ENCODE measurements around the gene COL26A1.
A peak's percentile ranks its signal among the peaks of the same experiment; 100 is the strongest.

Gene COL26A1

GRCh38 chr7:101373812-101374614, 11.3 kb downstream of the COL26A1 start:
- DNase-seq, result no peak

- DNase-seq, result no peak
Measured at GRCh38 chr7:101374990-101375389, 12.3 kb downstream of the COL26A1 start.

- no peak for DNase-seq
Measured at GRCh38 chr7:101376601-101377000, 13.9 kb downstream of the COL26A1 start.

GRCh38 chr7:101377189-101377736, 14.6 kb downstream of the COL26A1 start:
- no peak for DNase-seq

GRCh38 chr7:101378751-101379174, 16.1 kb downstream of the COL26A1 start:
- DNase-seq, result no peak

GRCh38 chr7:101379302-101379701, 16.6 kb downstream of the COL26A1 start:
- DNase-seq, result no peak

- no peak for DNase-seq
Measured at GRCh38 chr7:101381549-101382111, 19.0 kb downstream of the COL26A1 start.

- DNase-seq, result no peak
Measured at GRCh38 chr7:101382937-101383336, 20.3 kb downstream of the COL26A1 start.

- DNase-seq, result no peak
Measured at GRCh38 chr7:101386177-101386557, 23.5 kb downstream of the COL26A1 start.

GRCh38 chr7:101386558-101387231, 24.0 kb downstream of the COL26A1 start:
- DNase-seq, result no peak

GRCh38 chr7:101390901-101391301, 28.2 kb downstream of the COL26A1 start:
- peak; percentile 24 for DNase-seq

- no peak for DNase-seq
Measured at GRCh38 chr7:101391991-101392390, 29.3 kb downstream of the COL26A1 start.

GRCh38 chr7:101393865-101394264, 31.2 kb downstream of the COL26A1 start:
- DNase-seq, result no peak

GRCh38 chr7:101395376-101395775, 32.7 kb downstream of the COL26A1 start:
- DNase-seq, result no peak

- no peak for DNase-seq
Measured at GRCh38 chr7:101397243-101397642, 34.6 kb downstream of the COL26A1 start.

- no peak for DNase-seq
Measured at GRCh38 chr7:101397770-101398324, 35.2 kb downstream of the COL26A1 start.

- no peak for DNase-seq
Measured at GRCh38 chr7:101398396-101399289, 36.0 kb downstream of the COL26A1 start.

- no peak for DNase-seq
Measured at GRCh38 chr7:101399759-101400158, 37.1 kb downstream of the COL26A1 start.

GRCh38 chr7:101400751-101401150, 38.1 kb downstream of the COL26A1 start:
- no peak for DNase-seq

- no peak for DNase-seq
Measured at GRCh38 chr7:101401390-101402080, 38.9 kb downstream of the COL26A1 start.

- no peak for DNase-seq
Measured at GRCh38 chr7:101402081-101402779, 39.6 kb downstream of the COL26A1 start.
